Ishikawa (cell line): Measurements from ENCODE around the gene ABCB4.

Experiments
- CEBPB ChIP-seq: IDR thresholded peaks from 2 replicates; pipeline ENCODE4 v1.6.1; 2012
- CREB1 ChIP-seq: IDR thresholded peaks from 2 replicates; pipeline ENCODE4 v1.6.1; 2012; ENCODE audit warnings: low read depth
- EGR1 ChIP-seq: IDR thresholded peaks from 2 replicates; pipeline ENCODE4 v1.6.1; 2012
- EP300 ChIP-seq: IDR thresholded peaks from 2 replicates; pipeline ENCODE4 v1.6.1; 2012; ENCODE audit warnings: borderline replicate concordance
- FOXM1 ChIP-seq: IDR thresholded peaks from 2 replicates; pipeline ENCODE4 v1.6.1; 2012; ENCODE audit warnings: low read depth, borderline replicate concordance
- NFIC ChIP-seq: IDR thresholded peaks from 2 replicates; pipeline ENCODE4 v1.6.1; 2012
- RAD21 ChIP-seq: IDR thresholded peaks from 2 replicates; pipeline ENCODE4 v1.6.1; 2012; ENCODE audit warnings: low read depth
- TAF1 ChIP-seq: IDR thresholded peaks from 2 replicates; pipeline ENCODE4 v1.6.1; 2012; ENCODE audit warnings: low read depth, mild to moderate bottlenecking
- TCF12 ChIP-seq: IDR thresholded peaks from 2 replicates; pipeline ENCODE4 v1.6.1; 2012; ENCODE audit warnings: low read depth
- TEAD4 ChIP-seq: IDR thresholded peaks from 2 replicates; pipeline ENCODE4 v1.6.1; 2012
- USF1 ChIP-seq: IDR thresholded peaks from 2 replicates; pipeline ENCODE4 v1.6.1; 2012
- YY1 ChIP-seq: IDR thresholded peaks from 2 replicates; pipeline ENCODE4 v1.6.1; 2012; ENCODE audit warnings: low read depth
- ZBTB7A ChIP-seq: IDR thresholded peaks from 2 replicates; pipeline ENCODE4 v1.6.1; 2012; ENCODE audit warnings: low read depth
- TF ChIP-seq, protein P1 (sequence below): IDR thresholded peaks from 2 replicates; pipeline ENCODE4 v1.6.1; 2012
- TF ChIP-seq, protein P2 (sequence below): IDR thresholded peaks from 2 replicates; pipeline ENCODE4 v1.6.1; 2012; ENCODE audit warnings: low read depth, mild to moderate bottlenecking

The ABCB4 gene

DNA sequence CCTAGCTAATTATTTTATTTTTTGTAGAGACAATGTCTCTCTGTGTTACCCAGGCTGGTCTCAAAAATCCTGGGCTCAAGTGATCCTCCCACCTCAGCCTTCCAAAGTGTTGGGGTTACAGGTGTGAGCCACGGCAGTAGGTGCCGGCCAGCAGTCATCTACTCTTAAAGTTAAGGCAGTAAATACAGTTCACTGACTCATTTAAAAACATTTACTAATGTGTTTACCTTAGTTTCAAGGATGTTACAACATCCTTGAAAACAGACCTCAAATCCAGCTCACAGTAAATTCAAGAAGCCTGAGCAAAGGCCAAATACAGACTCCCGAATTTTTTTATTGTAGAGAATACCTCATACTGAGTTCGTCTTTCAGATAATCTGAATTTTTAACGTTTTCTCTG lies 29.6 kb upstream of the ABCB4 start:
- TF ChIP-seq USF1 (no peak), TAF1 (no peak), FOXM1 (no peak), RAD21 (no peak), CEBPB (no peak)
- TF ChIP-seq, protein P1, sequence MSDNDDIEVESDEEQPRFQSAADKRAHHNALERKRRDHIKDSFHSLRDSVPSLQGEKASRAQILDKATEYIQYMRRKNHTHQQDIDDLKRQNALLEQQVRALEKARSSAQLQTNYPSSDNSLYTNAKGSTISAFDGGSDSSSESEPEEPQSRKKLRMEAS = no peak
- TF ChIP-seq, protein P2, sequence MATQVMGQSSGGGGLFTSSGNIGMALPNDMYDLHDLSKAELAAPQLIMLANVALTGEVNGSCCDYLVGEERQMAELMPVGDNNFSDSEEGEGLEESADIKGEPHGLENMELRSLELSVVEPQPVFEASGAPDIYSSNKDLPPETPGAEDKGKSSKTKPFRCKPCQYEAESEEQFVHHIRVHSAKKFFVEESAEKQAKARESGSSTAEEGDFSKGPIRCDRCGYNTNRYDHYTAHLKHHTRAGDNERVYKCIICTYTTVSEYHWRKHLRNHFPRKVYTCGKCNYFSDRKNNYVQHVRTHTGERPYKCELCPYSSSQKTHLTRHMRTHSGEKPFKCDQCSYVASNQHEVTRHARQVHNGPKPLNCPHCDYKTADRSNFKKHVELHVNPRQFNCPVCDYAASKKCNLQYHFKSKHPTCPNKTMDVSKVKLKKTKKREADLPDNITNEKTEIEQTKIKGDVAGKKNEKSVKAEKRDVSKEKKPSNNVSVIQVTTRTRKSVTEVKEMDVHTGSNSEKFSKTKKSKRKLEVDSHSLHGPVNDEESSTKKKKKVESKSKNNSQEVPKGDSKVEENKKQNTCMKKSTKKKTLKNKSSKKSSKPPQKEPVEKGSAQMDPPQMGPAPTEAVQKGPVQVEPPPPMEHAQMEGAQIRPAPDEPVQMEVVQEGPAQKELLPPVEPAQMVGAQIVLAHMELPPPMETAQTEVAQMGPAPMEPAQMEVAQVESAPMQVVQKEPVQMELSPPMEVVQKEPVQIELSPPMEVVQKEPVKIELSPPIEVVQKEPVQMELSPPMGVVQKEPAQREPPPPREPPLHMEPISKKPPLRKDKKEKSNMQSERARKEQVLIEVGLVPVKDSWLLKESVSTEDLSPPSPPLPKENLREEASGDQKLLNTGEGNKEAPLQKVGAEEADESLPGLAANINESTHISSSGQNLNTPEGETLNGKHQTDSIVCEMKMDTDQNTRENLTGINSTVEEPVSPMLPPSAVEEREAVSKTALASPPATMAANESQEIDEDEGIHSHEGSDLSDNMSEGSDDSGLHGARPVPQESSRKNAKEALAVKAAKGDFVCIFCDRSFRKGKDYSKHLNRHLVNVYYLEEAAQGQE = no peak

GRCh38 chr7:87499494-87499893 lies 24.0 kb upstream of the ABCB4 start:
- TF ChIP-seq EP300 (no peak), RAD21 (no peak), YY1 (no peak), ZBTB7A (no peak)

GRCh38 chr7:87498893-87499292 lies 23.4 kb upstream of the ABCB4 start:
- TF ChIP-seq EP300 (no peak), FOXM1 (no peak), USF1 (no peak), TAF1 (no peak), TCF12 (no peak)

DNA sequence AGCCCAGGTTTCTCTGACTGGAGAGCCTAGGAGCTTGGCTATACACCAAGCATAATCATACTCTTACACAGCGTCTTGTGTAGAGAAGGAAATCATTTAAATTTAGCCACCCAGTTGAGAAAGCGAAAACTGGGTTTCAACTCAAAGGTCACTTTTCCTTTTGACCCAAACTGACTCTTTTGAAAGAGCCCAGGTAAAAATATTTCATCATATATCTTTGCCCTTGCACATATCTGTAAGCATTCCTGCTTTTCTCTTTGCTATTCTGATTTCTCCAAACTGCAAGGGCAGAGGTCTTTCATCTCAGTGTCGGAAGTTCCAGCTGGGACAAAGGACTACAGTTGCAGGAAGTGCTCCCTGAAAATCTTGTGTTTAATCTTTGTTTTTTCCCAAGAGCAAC lies 22.0 kb upstream of the ABCB4 start:
- TF ChIP-seq EP300 (no peak), TCF12 (no peak), FOXM1 (no peak), NFIC (no peak), CEBPB (no peak), USF1 (no peak), ZBTB7A (no peak), CREB1 (no peak), TEAD4 (no peak), YY1 (no peak), RAD21 (no peak), TAF1 (no peak), EGR1 (no peak)
- TF ChIP-seq, protein P2 = no peak
- TF ChIP-seq, protein P1 = no peak

DNA sequence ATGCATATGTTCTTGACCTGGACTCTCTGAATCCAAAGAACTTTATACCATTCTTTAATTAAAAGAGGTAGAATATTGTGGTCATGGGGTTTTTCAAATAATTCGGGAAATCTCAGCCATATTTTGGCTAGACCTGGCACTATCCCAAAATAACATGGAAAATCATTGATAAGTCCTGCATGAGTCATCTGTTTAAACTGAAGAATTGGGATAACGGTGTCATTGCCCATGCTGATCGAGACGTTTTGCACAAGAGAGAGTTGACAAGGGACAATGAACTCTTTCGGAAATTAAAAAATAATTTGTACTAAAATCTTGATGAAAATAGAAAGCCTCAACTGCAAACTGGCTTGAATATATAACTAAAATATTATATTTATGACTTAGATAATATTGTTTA lies 19.9 kb upstream of the ABCB4 start:
- TF ChIP-seq, protein P1 = no peak
- no peak for TF ChIP-seq YY1
- no peak for TF ChIP-seq ZBTB7A
- no peak for TF ChIP-seq TEAD4
- TF ChIP-seq, protein P2 = no peak
- TF ChIP-seq TAF1 = no peak
- no peak for TF ChIP-seq CEBPB
- TF ChIP-seq TCF12 = no peak
- TF ChIP-seq NFIC = no peak
- no peak for TF ChIP-seq RAD21
